ENCODE measurements around the gene RPL27.

The RPL27 gene

GRCh38 chr17:43020789-43021740 lies 22.8 kb downstream of the RPL27 start:
- no peak for DNase-seq (ENCODE audit: low read depth)

- DNase-seq (ENCODE audit: low read depth): peak; percentile 14
Measured at GRCh38 chr17:43021741-43022512, 23.7 kb downstream of the RPL27 start, which contains the start of gene VAT1. VAT1 (minus strand) TSS chr17:43022385; CDS start chr17:43022322, 63 bp downstream.

GRCh38 chr17:43024407-43025289 lies 26.4 kb downstream of the RPL27 start, which contains the start of gene RND2:
RND2 (plus strand) TSS chr17:43025231; CDS start chr17:43025348, 117 bp downstream.
- DNase-seq (ENCODE audit: low read depth): peak; percentile 71

GRCh38 chr17:43025290-43025657 lies 27.1 kb downstream of the RPL27 start:
- DNase-seq (ENCODE audit: low read depth): no peak

GRCh38 chr17:43025766-43026537 lies 27.7 kb downstream of the RPL27 start:
- DNase-seq (ENCODE audit: low read depth): no peak

GRCh38 chr17:43026595-43026994 lies 28.4 kb downstream of the RPL27 start:
- DNase-seq (ENCODE audit: low read depth): no peak

GRCh38 chr17:43027091-43028032 lies 29.1 kb downstream of the RPL27 start:
- DNase-seq (ENCODE audit: low read depth): no peak

- DNase-seq (ENCODE audit: low read depth): no peak
Measured at GRCh38 chr17:43028221-43028861, 30.1 kb downstream of the RPL27 start.

- DNase-seq (ENCODE audit: low read depth): no peak
Measured at GRCh38 chr17:43030137-43030767, 32.0 kb downstream of the RPL27 start.

GRCh38 chr17:43031666-43032065 lies 33.4 kb downstream of the RPL27 start:
- no peak for DNase-seq (ENCODE audit: low read depth)

- no peak for DNase-seq (ENCODE audit: low read depth)
Measured at GRCh38 chr17:43033948-43034881, 36.0 kb downstream of the RPL27 start.

- no peak for DNase-seq (ENCODE audit: low read depth)
Measured at GRCh38 chr17:43034894-43035293, 36.7 kb downstream of the RPL27 start.

GRCh38 chr17:43039646-43040045 lies 41.4 kb downstream of the RPL27 start:
- no peak for DNase-seq (ENCODE audit: low read depth)

GRCh38 chr17:43040655-43041054 lies 42.4 kb downstream of the RPL27 start:
- DNase-seq (ENCODE audit: low read depth): no peak

GRCh38 chr17:43042025-43042628 lies 43.9 kb downstream of the RPL27 start:
- no peak for DNase-seq (ENCODE audit: low read depth)

GRCh38 chr17:43043307-43043706 lies 45.1 kb downstream of the RPL27 start:
- no peak for DNase-seq (ENCODE audit: low read depth)

GRCh38 chr17:43044024-43044423 lies 45.8 kb downstream of the RPL27 start:
- DNase-seq (ENCODE audit: low read depth): no peak
